GM12874 (cell line): ENCODE results near the gene GPR61.

Source experiments
- TF ChIP-seq, protein P1 (sequence below): IDR thresholded peaks from 2 replicates; pipeline ENCODE4 v1.5.1; 2011; ENCODE audit warnings: low read depth, mild to moderate bottlenecking, control low read depth, low read length, moderate library complexity; ENCODE audit not compliant: insufficient read depth

The GPR61 gene

GRCh38 chr1:109527098-109527811 lies 12.4 kb upstream of the GPR61 start:
- TF ChIP-seq, protein P1, sequence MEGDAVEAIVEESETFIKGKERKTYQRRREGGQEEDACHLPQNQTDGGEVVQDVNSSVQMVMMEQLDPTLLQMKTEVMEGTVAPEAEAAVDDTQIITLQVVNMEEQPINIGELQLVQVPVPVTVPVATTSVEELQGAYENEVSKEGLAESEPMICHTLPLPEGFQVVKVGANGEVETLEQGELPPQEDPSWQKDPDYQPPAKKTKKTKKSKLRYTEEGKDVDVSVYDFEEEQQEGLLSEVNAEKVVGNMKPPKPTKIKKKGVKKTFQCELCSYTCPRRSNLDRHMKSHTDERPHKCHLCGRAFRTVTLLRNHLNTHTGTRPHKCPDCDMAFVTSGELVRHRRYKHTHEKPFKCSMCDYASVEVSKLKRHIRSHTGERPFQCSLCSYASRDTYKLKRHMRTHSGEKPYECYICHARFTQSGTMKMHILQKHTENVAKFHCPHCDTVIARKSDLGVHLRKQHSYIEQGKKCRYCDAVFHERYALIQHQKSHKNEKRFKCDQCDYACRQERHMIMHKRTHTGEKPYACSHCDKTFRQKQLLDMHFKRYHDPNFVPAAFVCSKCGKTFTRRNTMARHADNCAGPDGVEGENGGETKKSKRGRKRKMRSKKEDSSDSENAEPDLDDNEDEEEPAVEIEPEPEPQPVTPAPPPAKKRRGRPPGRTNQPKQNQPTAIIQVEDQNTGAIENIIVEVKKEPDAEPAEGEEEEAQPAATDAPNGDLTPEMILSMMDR = no peak

- TF ChIP-seq, protein P1 = no peak
Measured at GRCh38 chr1:109527846-109528695, 11.6 kb upstream of the GPR61 start.

- TF ChIP-seq, protein P1 = no peak
Measured at GRCh38 chr1:109528712-109529111, 11.0 kb upstream of the GPR61 start.

GRCh38 chr1:109529881-109530456 lies 9.7 kb upstream of the GPR61 start:
- TF ChIP-seq, protein P1 = no peak

GRCh38 chr1:109530457-109531087 lies 9.1 kb upstream of the GPR61 start:
- TF ChIP-seq, protein P1 = no peak

DNA sequence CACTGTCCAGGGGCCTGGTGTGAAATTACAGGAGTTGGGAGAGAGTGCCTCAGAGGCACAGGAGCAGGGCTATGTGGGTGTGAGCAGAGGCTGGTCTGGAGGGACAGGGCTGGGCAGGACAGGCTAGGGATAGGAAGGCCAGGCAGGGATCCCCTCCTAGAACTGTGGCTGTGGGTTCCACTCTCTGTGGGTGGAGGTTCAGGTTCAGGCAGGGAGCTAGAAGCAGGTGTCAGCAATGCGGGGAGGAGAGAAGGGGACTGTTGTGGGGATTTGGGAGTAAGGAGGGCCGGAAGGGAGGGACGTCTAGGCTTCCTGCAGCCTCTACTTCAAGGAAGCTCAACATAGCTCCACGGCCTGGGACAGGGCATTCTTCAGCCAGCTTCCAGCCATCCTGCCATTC lies 8.3 kb upstream of the GPR61 start:
- TF ChIP-seq, protein P1 = no peak

DNA sequence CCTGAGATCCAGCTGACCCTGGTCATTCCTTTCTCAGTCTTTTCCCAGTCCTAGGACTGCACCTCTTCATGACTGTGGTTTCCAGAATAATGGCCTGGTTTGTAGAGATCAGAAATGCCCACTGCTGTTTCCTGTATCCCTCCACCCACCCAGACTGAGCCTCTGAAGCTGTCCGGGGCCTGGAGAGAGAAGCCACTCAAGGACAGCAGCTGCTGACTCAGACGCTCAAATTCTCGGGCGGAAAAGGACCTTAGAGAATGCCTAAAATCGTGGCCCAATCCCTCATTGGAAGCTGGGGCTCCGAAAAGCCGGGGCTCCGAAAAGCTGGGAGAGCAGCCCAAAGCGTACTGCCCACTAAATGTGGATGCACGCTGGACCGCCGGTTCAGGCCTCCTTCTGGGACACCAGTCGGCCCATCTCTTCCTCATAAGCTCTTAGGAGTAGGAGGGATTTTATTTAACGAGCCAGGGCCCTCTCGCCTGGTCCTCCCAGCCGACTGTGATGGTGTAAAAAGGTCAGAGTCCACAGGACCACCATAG lies 7.8 kb upstream of the GPR61 start:
- TF ChIP-seq, protein P1 = no peak
